GM10266 (cell line): ENCODE results near the gene FZD2.

Experiments used
- DNase-seq: peaks from one replicate; pipeline ENCODE4 v3.0.0; 2012; ENCODE audit errors: extremely low spot score
- TF ChIP-seq, protein P1 (sequence below): IDR thresholded peaks from 2 replicates; pipeline ENCODE4 v1.5.1; 2012; ENCODE audit warnings: mild to moderate bottlenecking, low read depth; ENCODE audit not compliant: control insufficient read depth, insufficient read depth; ENCODE audit errors: missing control alignments

FZD2 gene

DNA sequence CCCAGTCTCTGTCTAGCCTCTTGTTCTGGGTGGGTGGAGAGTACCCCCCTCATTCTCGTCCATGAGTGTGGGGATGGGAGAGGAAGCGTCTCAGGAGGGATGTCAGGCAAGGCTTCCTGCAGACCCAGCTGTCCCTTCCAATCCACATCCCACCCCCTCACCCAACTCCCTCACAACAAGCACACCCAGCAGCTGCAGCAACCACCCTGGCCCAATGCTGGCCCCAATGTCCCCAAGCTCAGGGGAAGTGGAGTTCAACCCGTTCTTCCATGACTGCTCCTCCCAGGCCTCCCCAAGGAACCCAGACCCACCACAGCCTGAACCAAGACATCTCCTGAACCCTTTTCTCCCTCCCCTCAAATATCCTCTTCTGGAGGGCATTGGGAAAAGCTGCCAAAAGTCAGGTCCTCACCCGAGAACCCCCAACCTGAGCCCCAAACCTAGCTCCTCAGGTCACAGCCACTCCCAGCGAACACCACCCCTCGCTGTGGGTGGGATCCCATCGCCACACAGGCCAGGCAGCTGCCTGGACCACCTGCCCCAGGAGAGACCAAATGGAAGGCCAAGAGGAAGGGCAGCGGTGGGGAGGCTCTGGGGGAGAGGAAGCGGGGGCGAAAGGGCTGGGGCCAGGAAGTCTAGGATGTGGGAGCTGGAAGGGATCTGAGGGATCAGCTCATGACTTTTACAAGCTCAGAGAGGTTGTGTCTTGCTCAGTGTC, 47.6 kb downstream of the FZD2 start:
- no peak for DNase-seq
- TF ChIP-seq, protein P1, sequence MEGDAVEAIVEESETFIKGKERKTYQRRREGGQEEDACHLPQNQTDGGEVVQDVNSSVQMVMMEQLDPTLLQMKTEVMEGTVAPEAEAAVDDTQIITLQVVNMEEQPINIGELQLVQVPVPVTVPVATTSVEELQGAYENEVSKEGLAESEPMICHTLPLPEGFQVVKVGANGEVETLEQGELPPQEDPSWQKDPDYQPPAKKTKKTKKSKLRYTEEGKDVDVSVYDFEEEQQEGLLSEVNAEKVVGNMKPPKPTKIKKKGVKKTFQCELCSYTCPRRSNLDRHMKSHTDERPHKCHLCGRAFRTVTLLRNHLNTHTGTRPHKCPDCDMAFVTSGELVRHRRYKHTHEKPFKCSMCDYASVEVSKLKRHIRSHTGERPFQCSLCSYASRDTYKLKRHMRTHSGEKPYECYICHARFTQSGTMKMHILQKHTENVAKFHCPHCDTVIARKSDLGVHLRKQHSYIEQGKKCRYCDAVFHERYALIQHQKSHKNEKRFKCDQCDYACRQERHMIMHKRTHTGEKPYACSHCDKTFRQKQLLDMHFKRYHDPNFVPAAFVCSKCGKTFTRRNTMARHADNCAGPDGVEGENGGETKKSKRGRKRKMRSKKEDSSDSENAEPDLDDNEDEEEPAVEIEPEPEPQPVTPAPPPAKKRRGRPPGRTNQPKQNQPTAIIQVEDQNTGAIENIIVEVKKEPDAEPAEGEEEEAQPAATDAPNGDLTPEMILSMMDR: no peak

DNA sequence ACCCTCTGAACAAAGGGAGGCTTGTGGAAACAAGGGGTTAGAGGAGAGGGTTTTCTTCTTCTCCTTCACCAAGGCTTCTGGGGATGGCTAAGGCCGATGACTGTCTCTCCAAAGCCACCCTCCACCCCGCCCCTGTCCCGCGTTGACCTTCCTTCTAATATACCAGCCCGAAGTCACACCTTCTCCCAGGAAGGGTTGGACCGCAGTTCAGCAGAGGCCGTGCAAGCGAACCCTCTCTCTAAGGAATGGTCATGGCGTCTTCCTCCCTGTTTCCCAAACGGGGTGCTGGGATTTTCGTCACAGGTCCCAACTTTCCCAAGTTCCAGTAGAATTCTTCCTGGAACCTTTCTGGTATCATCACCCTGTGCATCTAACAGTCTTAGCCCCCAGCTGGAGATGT, 49.4 kb downstream of the FZD2 start:
- DNase-seq: no peak
- TF ChIP-seq, protein P1: no peak

DNA sequence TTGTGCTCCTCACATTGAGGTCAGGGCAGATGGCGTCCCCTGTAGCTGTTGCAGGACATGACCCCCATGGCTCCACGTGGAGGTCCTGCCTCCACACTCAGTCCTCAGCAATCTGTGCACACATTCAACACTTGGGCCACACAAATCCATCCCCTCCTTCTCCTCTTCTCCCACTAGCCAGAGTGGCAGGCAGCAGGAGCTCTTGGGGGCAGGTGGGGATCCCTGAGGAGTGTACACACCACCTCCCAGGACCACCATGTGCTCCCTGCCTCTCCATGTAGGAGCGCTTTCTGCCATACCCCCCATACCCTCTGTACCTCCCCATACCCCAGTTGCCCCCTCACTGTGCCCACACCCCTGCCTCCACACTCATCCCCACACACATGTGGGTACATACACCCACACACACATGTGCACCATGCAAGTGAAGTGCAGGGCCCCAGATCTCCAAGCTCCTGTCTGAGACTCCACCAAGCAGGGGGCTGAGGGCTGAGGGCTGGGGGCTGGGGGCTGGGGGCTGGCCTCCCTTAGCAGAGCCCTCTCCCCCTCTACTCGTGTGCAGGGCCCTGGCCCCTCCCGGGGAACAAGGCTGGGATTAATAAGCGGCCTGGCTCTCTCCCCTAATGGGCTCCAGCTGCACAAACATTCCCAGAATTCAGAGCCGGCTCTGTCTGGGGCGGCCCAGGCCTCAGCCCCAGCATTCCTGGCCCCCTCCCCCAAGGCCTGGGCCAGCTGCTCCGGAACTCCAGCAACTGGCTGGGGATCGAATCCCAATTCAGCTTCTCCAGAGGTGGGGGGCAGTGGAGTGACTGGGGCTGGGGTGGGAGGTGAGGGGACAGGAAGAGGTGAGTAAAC, 50.8 kb downstream of the FZD2 start:
- TF ChIP-seq, protein P1: no peak
- DNase-seq: no peak

- DNase-seq: no peak
- TF ChIP-seq, protein P1: no peak
These were observed 51.6 kb downstream of the FZD2 start for GRCh38 chr17:44608727-44609435.

DNA sequence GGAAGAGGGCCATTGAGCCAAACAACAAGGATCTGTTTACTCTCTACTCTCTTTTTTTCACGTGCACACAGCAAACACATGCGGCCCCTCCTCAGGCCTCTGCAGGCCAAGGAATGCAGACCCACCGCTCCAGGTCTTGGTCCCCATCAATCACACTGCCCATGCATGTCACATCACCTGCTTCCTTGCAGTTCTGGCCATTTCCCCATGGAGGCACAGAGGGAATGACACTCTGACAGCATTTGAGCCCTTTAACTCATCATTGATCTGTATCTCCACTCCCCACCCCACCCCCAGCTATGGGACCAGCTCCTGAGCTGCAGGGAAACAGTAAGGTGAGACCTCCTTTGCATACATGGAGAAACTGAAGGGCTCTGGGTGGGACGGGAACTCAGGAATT, 53.0 kb downstream of the FZD2 start:
- TF ChIP-seq, protein P1: no peak
- DNase-seq: no peak
